HEK293T (cell line): ENCODE measurements around the gene LRP1B.

Source experiments
- FOXA1 ChIP-seq: fragments of 450-650 bp; IDR thresholded peaks from 2 replicates; pipeline ENCODE4 v1.6.1; 2016; ENCODE audit warnings: mild to moderate bottlenecking
- FOXM1 ChIP-seq: fragments of 450-650 bp; IDR thresholded peaks from 2 replicates; pipeline ENCODE4 v1.6.1; 2017; ENCODE audit warnings: mild to moderate bottlenecking, borderline replicate concordance
- PKNOX1 ChIP-seq: fragments of 450-650 bp; IDR thresholded peaks from 2 replicates; pipeline ENCODE4 v1.6.1; 2016

- TF ChIP-seq PKNOX1 = no peak
- TF ChIP-seq FOXA1 = no peak
- no peak for TF ChIP-seq FOXM1
Measured at GRCh38 chr2:142150453-142150852, 19.6 kb upstream of the LRP1B start.
